ENCODE data around the gene AP2A2.
A peak's percentile ranks its signal among the peaks of the same experiment; 100 is the strongest.

The AP2A2 gene

GRCh38 chr11:952406-953385 lies 27.0 kb downstream of the AP2A2 start:
- peaks cover 15% of the 10 kb centered on the region for H3K4me1 ChIP-seq (ENCODE audit: insufficient read depth, low read length, poor library complexity, severe bottlenecking)
- 0 out of 2 replicates have a peak, but pooled peaks cover 2% of the 10 kb centered on the region for H3K9me3 ChIP-seq (ENCODE audit: insufficient read depth, low read depth, low read length)
- peaks cover 32% of the 10 kb centered on the region for H4K20me1 ChIP-seq (ENCODE audit: insufficient read depth, low read length, poor library complexity, severe bottlenecking)
- no peaks in the 10 kb centered on the region for H3K27me3 ChIP-seq (ENCODE audit: insufficient read depth, low read length, poor library complexity, severe bottlenecking)
- no peaks in the 10 kb centered on the region for H3K9me2 ChIP-seq (replicated peaks; ENCODE audit: low read depth, low read length)
- TF ChIP-seq CTCF (conservative IDR thresholded peaks at IDR 0.05; ENCODE audit: low read length) (no peak), EZH2phosphoT487 (IDR thresholded peaks at IDR 0.05; ENCODE audit: borderline replicate concordance) (no peak)
- H3F3A ChIP-seq (ENCODE audit: low read depth), result no peaks in the 10 kb centered on the region
- peaks cover 25% of the 10 kb centered on the region; the same call in 1 of the 2 replicates for H3K36me3 ChIP-seq (ENCODE audit: insufficient read depth, low read length)
- H2AFZ ChIP-seq (ENCODE audit: low read length), result no peak overlapping the region
- no peak overlapping the region for H3K4me2 ChIP-seq (ENCODE audit: low read depth, low read length, poor library complexity, severe bottlenecking)
- H3K79me2 ChIP-seq (ENCODE audit: insufficient read depth, low read length), result peaks cover 90% of the 10 kb centered on the region
- H3K4me3 ChIP-seq (ENCODE audit: low read length, poor library complexity, severe bottlenecking), result no peak overlapping the region
- H3K9ac ChIP-seq (ENCODE audit: low read depth, low read length, poor library complexity, severe bottlenecking), result no peak overlapping the region

- no peak for TF ChIP-seq CTCF (conservative IDR thresholded peaks at IDR 0.05; ENCODE audit: low read length)
- no peak for TF ChIP-seq EZH2phosphoT487 (IDR thresholded peaks at IDR 0.05; ENCODE audit: borderline replicate concordance)
- Histone ChIP-seq H4K20me1 (ENCODE audit: insufficient read depth, low read length, poor library complexity, severe bottlenecking) (peaks cover 32% of the 10 kb centered on the region), H3F3A (ENCODE audit: low read depth) (no peaks in the 10 kb centered on the region), H3K9ac (ENCODE audit: low read depth, low read length, poor library complexity, severe bottlenecking) (no peak overlapping the region), H3K9me2 (replicated peaks; ENCODE audit: low read depth, low read length) (no peaks in the 10 kb centered on the region), H3K4me2 (ENCODE audit: low read depth, low read length, poor library complexity, severe bottlenecking) (no peak overlapping the region), H3K9me3 (ENCODE audit: insufficient read depth, low read depth, low read length) (0 out of 2 replicates have a peak, but pooled peaks cover 2% of the 10 kb centered on the region), H3K4me3 (ENCODE audit: low read length, poor library complexity, severe bottlenecking) (no peak overlapping the region), H3K4me1 (ENCODE audit: insufficient read depth, low read length, poor library complexity, severe bottlenecking) (peaks cover 15% of the 10 kb centered on the region), H3K27me3 (ENCODE audit: insufficient read depth, low read length, poor library complexity, severe bottlenecking) (no peaks in the 10 kb centered on the region), H2AFZ (ENCODE audit: low read length) (no peak overlapping the region), H3K79me2 (ENCODE audit: insufficient read depth, low read length) (peaks cover 91% of the 10 kb centered on the region), H3K36me3 (ENCODE audit: insufficient read depth, low read length) (peaks cover 26% of the 10 kb centered on the region; the same call in 1 of the 2 replicates)
Measured at GRCh38 chr11:953512-953911, 27.8 kb downstream of the AP2A2 start.

DNA sequence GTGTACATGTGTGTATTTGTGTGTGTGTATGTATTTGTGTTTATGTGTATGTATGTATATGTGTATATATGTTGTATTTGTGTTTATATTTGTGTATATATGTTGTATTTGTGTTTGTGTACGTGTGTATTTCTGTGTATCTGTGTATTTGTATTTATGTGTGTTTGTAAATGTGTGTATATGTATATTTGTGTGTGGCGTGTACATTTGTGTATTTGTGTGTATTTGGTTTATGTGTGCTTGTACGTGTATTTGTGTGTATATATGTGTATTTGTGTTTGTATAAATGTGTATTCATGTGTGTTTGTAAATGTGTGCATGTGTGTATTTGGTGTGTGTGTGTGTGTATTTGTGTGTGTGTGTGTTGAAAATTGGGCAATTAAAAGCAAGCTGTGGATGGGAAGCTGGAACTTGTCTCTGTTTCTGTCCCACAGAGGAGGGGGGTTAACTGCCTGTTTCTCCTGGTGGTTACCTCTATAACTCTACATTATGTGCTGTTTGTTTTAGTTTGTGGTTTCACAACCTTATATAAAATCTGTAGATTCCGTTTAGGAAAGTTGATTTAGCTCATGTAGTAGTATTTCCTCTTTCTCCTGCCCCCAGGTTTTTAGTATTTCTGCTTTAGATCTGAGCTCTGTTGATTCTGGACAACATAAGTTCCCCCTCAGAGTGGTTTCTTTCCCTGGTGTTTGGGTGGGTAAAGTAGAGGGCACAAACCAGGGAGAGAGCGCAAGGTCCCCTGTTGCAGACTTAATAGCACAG lies 28.9 kb downstream of the AP2A2 start:
- Histone ChIP-seq H3K27me3 (ENCODE audit: insufficient read depth, low read length, poor library complexity, severe bottlenecking) (no peaks in the 10 kb centered on the region), H3K4me1 (ENCODE audit: insufficient read depth, low read length, poor library complexity, severe bottlenecking) (peaks cover 15% of the 10 kb centered on the region), H4K20me1 (ENCODE audit: insufficient read depth, low read length, poor library complexity, severe bottlenecking) (peaks cover 32% of the 10 kb centered on the region), H3K36me3 (ENCODE audit: insufficient read depth, low read length) (peaks cover 33% of the 10 kb centered on the region; the same call in 1 of the 2 replicates), H3K4me3 (ENCODE audit: low read length, poor library complexity, severe bottlenecking) (no peak overlapping the region), H3F3A (ENCODE audit: low read depth) (no peaks in the 10 kb centered on the region), H2AFZ (ENCODE audit: low read length) (no peak overlapping the region), H3K79me2 (ENCODE audit: insufficient read depth, low read length) (peaks cover 88% of the 10 kb centered on the region), H3K9ac (ENCODE audit: low read depth, low read length, poor library complexity, severe bottlenecking) (no peak overlapping the region), H3K9me3 (ENCODE audit: insufficient read depth, low read depth, low read length) (no peaks in the 10 kb centered on the region), H3K9me2 (replicated peaks; ENCODE audit: low read depth, low read length) (no peaks in the 10 kb centered on the region), H3K4me2 (ENCODE audit: low read depth, low read length, poor library complexity, severe bottlenecking) (peak overlapping the region; percentile 26)
- TF ChIP-seq EZH2phosphoT487 (IDR thresholded peaks at IDR 0.05; ENCODE audit: borderline replicate concordance) (no peak), CTCF (conservative IDR thresholded peaks at IDR 0.05; ENCODE audit: low read length) (no peak)

Measured in Loucy (cell line).